T-cell (primary cell): ENCODE measurements around the gene STAB1. TPM values are rescaled to one million over a fixed set of nuclear protein-coding genes. Genes with fewer than 3 reads are reported as not detected.

ENCODE experiments used
- ATAC-seq, 4 experiments: fragments of 200-7000 bp in 3 of 4; fragments of 150-1000 bp in 1 of 4; cut with Tn5 transposase; replicated peaks in 1 of 4; 1 replicate in 3 of 4; 2 replicates in 1 of 4; pipeline ENCODE4 v1.10.0; 2021; ENCODE audit warnings: moderate library complexity in 3 of 4, mild to moderate bottlenecking in 2 of 4, moderate number of reproducible peaks in 1 of 4
- CTCF ChIA-PET, 2 donors: fragments of 300-600 bp; sonication (Branson Sonifier 250); formaldehyde crosslinking; loops; one replicate each; lab custom pipeline; 2022; ENCODE audit warnings: antibody characterized with exemption in 2 of 2; lab: Charles Lee
- POLR2A ChIA-PET, 2 donors: fragments of 300-600 bp; sonication (Branson Sonifier 250); formaldehyde crosslinking; loops; one replicate each; lab custom pipeline; 2022; ENCODE audit warnings: antibody characterized with exemption in 2 of 2; lab: Charles Lee
- DNase-seq, 35 experiments: peaks; one replicate each; pipeline versions ENCODE4 v3.0.0 to v3.0.0-alpha.2; 2013 to 2023
- H3K27ac ChIP-seq: one replicate; pipeline ENCODE4 v1.5.1; 2013; ENCODE audit warnings: low read length
- H3K27me3 ChIP-seq, 2 experiments: replicated peaks in 1 of 2; 1 replicate in 1 of 2; 2 replicates in 1 of 2; pipeline versions ENCODE4 v1.6.1 to v1.7.0; 2013; ENCODE audit warnings: low read length in 1 of 2, mixed read lengths in 1 of 2; ENCODE audit not compliant: control insufficient read depth in 2 of 2, insufficient read depth in 2 of 2; ENCODE audit errors: extremely low read depth in 1 of 2
- H3K36me3 ChIP-seq, 2 donors: 1 replicate in 1 of 2; 2 replicates in 1 of 2; pipeline versions ENCODE4 v1.6.1 to v1.7.0; 2013; ENCODE audit warnings: low read length in 1 of 2; ENCODE audit not compliant: control insufficient read depth in 2 of 2, insufficient read depth in 1 of 2; ENCODE audit errors: extremely low read depth in 1 of 2
- H3K4me1 ChIP-seq, 2 experiments: 1 replicate in 1 of 2; 2 replicates in 1 of 2; pipeline versions ENCODE4 v1.6.1 to v1.7.0; 2013; ENCODE audit warnings: low read length in 2 of 2, mixed read lengths in 1 of 2; ENCODE audit not compliant: insufficient read depth in 2 of 2, control insufficient read depth in 1 of 2; ENCODE audit errors: extremely low read depth in 1 of 2
- H3K4me3 ChIP-seq, 2 donors: 1 replicate in 1 of 2; 2 replicates in 1 of 2; pipeline versions ENCODE4 v1.5.1 to v1.7.0; 2013; ENCODE audit warnings: mild to moderate bottlenecking in 2 of 2, low read length in 1 of 2, moderate library complexity in 1 of 2; ENCODE audit not compliant: control insufficient read depth in 1 of 2; ENCODE audit errors: extremely low read depth in 1 of 2
- H3K9me3 ChIP-seq: 2 replicates; pipeline ENCODE4 v1.7.0; 2013
- H3K27ac Mint-ChIP-seq, 2 donors: one replicate each; pipeline ENCODE4 v1.8.0; 2020 to 2021; ENCODE audit warnings: mild to moderate bottlenecking in 2 of 2, mixed read lengths in 2 of 2
- H3K27me3 Mint-ChIP-seq, 2 donors: one replicate each; pipeline ENCODE4 v1.8.0; 2021 to 2022; ENCODE audit warnings: mixed read lengths in 2 of 2
- H3K36me3 Mint-ChIP-seq: one replicate; pipeline ENCODE4 v1.8.0; 2021; ENCODE audit warnings: mixed read lengths
- H3K4me1 Mint-ChIP-seq, 3 donors: one replicate each; pipeline ENCODE4 v1.8.0; 2020 to 2022; ENCODE audit warnings: mixed read lengths in 3 of 3, mild to moderate bottlenecking in 1 of 3
- H3K4me3 Mint-ChIP-seq, 3 donors: one replicate each; pipeline ENCODE4 v1.8.0; 2020 to 2022; ENCODE audit warnings: mild to moderate bottlenecking in 3 of 3, mixed read lengths in 3 of 3, moderate library complexity in 3 of 3
- H3K9me3 Mint-ChIP-seq, 3 donors: one replicate each; pipeline ENCODE4 v1.8.0; 2020 to 2022; ENCODE audit warnings: mixed read lengths in 3 of 3
- WGBS: methylation state at CpG from one replicate; pipeline ENCODE4 v1.1.5; 2013; ENCODE audit warnings: missing lambda C conversion rate; ENCODE audit not compliant: insufficient coverage; 5-methylcytosine and 5-hydroxymethylcytosine counted together
- total RNA-seq, 35 experiments: library from RNA in 6 of 35; stranded (reverse) in 6 of 35; fragments of 120-200 nt in 1 of 35; gene quantifications; one replicate each; pipeline versions ENCODE4 v1.2.1 to v1.2.4 and lab custom pipeline; 2013 to 2026

STAB1 gene
- total RNA-seq, 5 donors from 2014 or later (not counting 1 experiment from before 2014, with no cell fraction given), result 0.38 to 2.2 (median 1.7) TPM

DNA sequence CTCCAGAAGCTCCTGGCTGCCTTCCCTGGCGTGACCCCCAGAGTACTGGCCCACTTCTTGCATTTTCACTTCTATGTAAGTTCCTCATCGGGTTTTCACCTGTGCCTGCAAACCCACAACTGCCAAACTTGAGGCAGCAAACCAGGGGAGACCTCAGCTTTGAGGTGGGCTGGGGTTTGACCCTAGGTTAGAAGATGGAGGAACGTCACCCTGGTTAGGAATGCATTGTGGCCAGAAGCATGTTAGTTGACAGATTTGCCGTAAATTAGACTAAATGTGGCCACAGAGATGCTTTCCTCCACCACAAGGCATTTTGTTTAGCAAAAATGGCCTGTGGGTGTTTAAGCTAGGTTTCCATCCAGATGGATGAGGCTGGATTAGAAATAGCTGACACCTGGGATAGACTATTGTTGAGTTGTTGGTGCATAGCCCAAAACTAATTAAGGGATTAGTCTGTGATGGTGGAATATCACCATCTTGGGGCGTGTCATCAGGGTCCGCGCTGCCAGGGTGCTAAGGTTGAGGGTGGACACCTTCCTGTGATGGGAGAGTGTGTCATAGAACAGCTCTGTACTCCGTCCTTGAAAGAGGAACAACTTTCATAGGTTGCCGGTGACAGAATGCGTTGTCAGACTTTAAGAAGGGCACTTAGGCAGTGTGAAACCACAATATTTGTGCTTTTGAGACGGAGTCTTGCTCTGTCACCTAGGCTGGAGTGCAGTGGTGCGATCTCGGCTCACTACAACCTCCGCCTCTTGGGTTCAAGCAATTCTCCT is 36.2 kb upstream of the STAB1 start:
- Mint-ChIP-seq H3K4me3 (no peak overlapping the region), H3K27me3 (no peaks in the 10 kb centered on the region), H3K9me3 (no peaks in the 10 kb centered on the region), H3K36me3 (peaks cover 21% of the 10 kb centered on the region), H3K27ac (no peak overlapping the region), H3K4me1 (peaks cover 30 to 55% (median 52%) of the 10 kb centered on the region in 3 donors)
- H3K27ac ChIP-seq, result no peak overlapping the region
- no peak for ATAC-seq
- 73% methylated on average over 9 of the region's 14 CpGs for WGBS
- H3K36me3 ChIP-seq, result peaks cover 13 to 29% of the 10 kb centered on the region in 2 donors
- ChIA-PET POLR2A (no interaction called here), CTCF (interaction anchor here (1.2 to 1.7 kb wide), 2 partner anchors 11 to 47 kb away, joined by 5 read pairs; no protein-coding TSS in a partner anchor)
- no peaks in the 10 kb centered on the region for H3K9me3 ChIP-seq
- H3K4me3 ChIP-seq, result no peak overlapping the region
- DNase-seq, result peak in 3 of 35 experiments; percentile 12 to 34 (median 16)
- no peaks in the 10 kb centered on the region for H3K27me3 ChIP-seq
- H3K4me1 ChIP-seq, result peaks cover 12 to 47% of the 10 kb centered on the region in 2 experiments

DNA sequence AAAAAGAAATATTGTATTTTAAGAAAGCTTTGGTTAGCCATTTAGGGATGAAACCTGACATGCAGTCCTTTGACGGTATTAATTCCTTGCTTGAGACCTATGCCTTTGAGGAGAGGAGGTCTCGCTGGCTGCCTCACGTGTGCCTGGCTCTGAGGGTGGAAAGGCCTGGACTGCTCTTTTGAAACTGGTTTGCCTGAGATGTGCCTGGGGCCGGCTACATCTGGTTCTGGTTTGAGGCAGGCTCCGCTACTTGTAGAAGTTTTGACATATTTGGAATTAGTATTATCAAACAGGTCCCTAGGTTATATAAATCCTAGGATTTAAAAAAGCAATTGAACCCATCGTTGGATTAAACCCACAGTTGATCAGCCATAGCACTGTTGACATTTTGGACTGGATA is 33.3 kb upstream of the STAB1 start:
- DNase-seq (no peak), ATAC-seq (no peak)
- Histone ChIP-seq H3K36me3 (peaks cover 13 to 41% of the 10 kb centered on the region in 2 donors), H3K4me3 (no peak overlapping the region), H3K27me3 (no peaks in the 10 kb centered on the region), H3K4me1 (peaks cover 0 to 22% of the 10 kb centered on the region in 2 experiments), H3K9me3 (no peaks in the 10 kb centered on the region), H3K27ac (no peak overlapping the region)
- Mint-ChIP-seq H3K27me3 (no peaks in the 10 kb centered on the region), H3K4me3 (no peak overlapping the region), H3K9me3 (no peaks in the 10 kb centered on the region), H3K27ac (no peak overlapping the region), H3K4me1 (peaks cover 9 to 39% (median 36%) of the 10 kb centered on the region in 3 donors), H3K36me3 (peaks cover 27% of the 10 kb centered on the region)
- 100% methylated on average over 1 of the region's 6 CpGs for WGBS
- POLR2A ChIA-PET, result interaction anchor here in 1 of 2 donors (0.6 to 0.7 kb wide), 2 partner anchors 29 to 154 kb away, joined by 4 to 6 read pairs; no protein-coding TSS in a partner anchor
- CTCF ChIA-PET, result no interaction called here

DNA sequence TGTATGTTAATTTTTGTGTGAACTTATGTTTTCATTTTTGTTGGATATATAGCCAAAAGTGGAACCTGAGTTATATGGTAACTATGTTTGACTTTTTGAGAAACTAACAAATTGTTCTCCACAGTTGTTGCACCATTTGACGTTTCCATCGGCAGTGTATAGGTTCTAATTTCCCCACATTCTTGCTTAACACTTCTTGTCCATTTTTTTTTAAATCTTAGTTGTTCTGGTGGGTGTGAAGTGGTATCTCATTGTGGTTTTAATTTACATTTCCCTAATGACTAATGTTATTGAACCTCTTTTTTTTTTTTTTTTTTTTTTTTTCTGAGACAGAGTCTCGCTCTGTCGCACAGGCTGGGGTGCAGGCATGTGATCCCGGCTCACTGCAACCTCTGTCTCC is 31.7 kb upstream of the STAB1 start:
- ChIA-PET CTCF (no interaction called here), POLR2A (no interaction called here)
- 83% methylated on average over 3 of the region's 5 CpGs for WGBS
- Histone ChIP-seq H3K9me3 (no peaks in the 10 kb centered on the region), H3K27me3 (no peaks in the 10 kb centered on the region), H3K27ac (no peak overlapping the region), H3K4me1 (peaks cover 0 to 14% of the 10 kb centered on the region in 2 experiments), H3K4me3 (no peak overlapping the region), H3K36me3 (peaks cover 15 to 45% of the 10 kb centered on the region in 2 donors)
- H3K9me3 Mint-ChIP-seq, result no peaks in the 10 kb centered on the region
- H3K4me1 Mint-ChIP-seq, result peaks cover 2 to 26% (median 23%) of the 10 kb centered on the region in 3 donors
- H3K27me3 Mint-ChIP-seq, result no peaks in the 10 kb centered on the region
- DNase-seq (no peak), ATAC-seq (no peak)
- H3K27ac Mint-ChIP-seq, result peak overlapping the region in 1 of 2 donors; percentile 41
- H3K4me3 Mint-ChIP-seq, result no peak overlapping the region
- H3K36me3 Mint-ChIP-seq, result peaks cover 22% of the 10 kb centered on the region

DNA sequence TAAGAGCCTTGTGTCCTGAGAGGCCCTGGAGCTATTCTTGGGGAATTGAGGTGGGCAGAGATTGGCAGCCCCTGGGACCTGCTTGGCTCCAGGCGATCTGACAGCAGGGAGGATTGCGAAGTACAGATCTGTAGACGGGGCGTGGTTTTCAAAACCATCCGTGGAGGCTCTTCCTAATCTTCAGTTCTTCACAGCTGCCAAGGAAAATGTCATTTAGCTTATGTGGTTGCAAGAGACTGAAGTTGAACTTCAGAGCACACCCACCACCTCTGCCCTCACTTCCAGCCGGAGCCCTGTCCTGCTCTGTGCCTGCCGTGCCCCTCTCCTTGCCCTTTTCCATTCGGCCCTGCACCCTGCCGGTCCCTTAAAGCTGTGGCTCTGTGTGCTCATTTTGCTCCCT is 26.8 kb upstream of the STAB1 start:
- Histone ChIP-seq H3K27me3 (no peaks in the 10 kb centered on the region), H3K4me1 (peaks cover 0 to 4% of the 10 kb centered on the region in 2 experiments), H3K36me3 (peaks cover 28 to 47% of the 10 kb centered on the region in 2 donors), H3K4me3 (no peak overlapping the region), H3K9me3 (no peaks in the 10 kb centered on the region), H3K27ac (no peak overlapping the region)
- WGBS, result no CpG with 5 or more reads among the region's 9 CpGs
- no peak overlapping the region for H3K4me3 Mint-ChIP-seq
- H3K27me3 Mint-ChIP-seq, result no peaks in the 10 kb centered on the region
- peak overlapping the region in 1 of 2 donors; percentile 28 for H3K27ac Mint-ChIP-seq
- no peaks in the 10 kb centered on the region for H3K9me3 Mint-ChIP-seq
- POLR2A ChIA-PET, result interaction anchor here (0.6 to 0.7 kb wide), 2 partner anchors 61 to 464 kb away, joined by 5 to 7 read pairs; no protein-coding TSS in a partner anchor
- H3K4me1 Mint-ChIP-seq, result peaks cover 7 to 10% (median 8%) of the 10 kb centered on the region in 3 donors
- DNase-seq (no peak), ATAC-seq (no peak)
- CTCF ChIA-PET, result no interaction called here
- H3K36me3 Mint-ChIP-seq, result peaks cover 26% of the 10 kb centered on the region

DNA sequence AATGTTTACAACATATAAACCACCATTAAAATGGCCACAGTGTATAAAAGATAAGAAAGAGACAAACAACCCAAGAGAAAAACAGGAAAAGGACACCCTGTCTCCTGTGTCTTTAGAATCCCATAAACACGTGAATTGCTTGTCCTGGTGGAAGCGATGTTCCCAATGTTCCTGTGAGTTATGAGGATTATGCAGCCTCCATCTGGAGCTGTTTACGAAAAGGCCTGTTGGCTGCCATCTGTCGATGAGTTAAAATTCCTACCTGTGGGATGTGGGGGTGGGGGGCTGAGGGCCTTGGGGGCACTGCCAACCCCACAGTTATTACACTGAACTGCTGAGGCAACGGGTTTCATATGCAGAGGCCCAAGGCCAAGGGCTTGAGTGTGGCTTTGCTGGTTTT is 26.1 kb upstream of the STAB1 start:
- no peak overlapping the region for H3K27ac ChIP-seq
- Mint-ChIP-seq H3K36me3 (peaks cover 27% of the 10 kb centered on the region), H3K27ac (peak overlapping the region in 1 of 2 donors; percentile 28), H3K4me1 (peaks cover 7 to 9% (median 7%) of the 10 kb centered on the region in 3 donors), H3K9me3 (no peaks in the 10 kb centered on the region), H3K27me3 (no peaks in the 10 kb centered on the region), H3K4me3 (no peak overlapping the region)
- H3K36me3 ChIP-seq, result peaks cover 32 to 54% of the 10 kb centered on the region in 2 donors
- H3K27me3 ChIP-seq, result no peaks in the 10 kb centered on the region
- CTCF ChIA-PET, result interaction anchor here in 1 of 2 donors (0.6 kb wide), 1 partner anchor 57 kb away, joined by 3 read pairs; no protein-coding TSS in a partner anchor
- ATAC-seq (no peak), DNase-seq (no peak)
- H3K4me3 ChIP-seq, result no peak overlapping the region
- POLR2A ChIA-PET, result interaction anchor here (0.6 to 0.7 kb wide), 2 partner anchors 61 to 463 kb away, joined by 5 to 7 read pairs; no protein-coding TSS in a partner anchor
- WGBS, result 100% methylated on average over 1 of the region's 5 CpGs
- no peaks in the 10 kb centered on the region for H3K4me1 ChIP-seq
- H3K9me3 ChIP-seq, result no peaks in the 10 kb centered on the region

DNA sequence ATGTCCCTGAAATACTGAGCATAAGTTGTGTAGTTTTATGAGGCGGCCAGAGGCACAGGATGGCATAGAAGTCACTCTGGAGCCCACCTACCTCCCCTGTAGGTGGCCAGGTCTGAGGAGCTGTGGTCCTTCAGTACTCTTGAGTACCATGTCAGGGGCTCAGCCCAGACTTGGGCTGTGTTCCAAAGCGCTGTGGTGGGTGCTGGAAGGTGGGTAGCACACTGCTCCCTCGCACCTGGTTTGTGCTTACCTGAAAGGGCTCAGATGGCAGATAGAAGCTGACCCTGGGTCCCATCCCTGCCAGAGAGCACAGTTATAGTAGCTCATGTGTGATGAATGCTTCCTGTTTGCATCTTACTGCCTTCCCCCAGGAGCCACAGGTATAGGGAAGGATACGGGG is 24.2 kb upstream of the STAB1 start:
- ATAC-seq (no peak), DNase-seq (no peak)
- no peak overlapping the region for H3K27ac Mint-ChIP-seq
- no peak overlapping the region for H3K4me3 Mint-ChIP-seq
- H3K9me3 Mint-ChIP-seq, result no peaks in the 10 kb centered on the region
- no peaks in the 10 kb centered on the region for H3K27me3 ChIP-seq
- whole genome bisulfite sequencing, result 100% methylated on average over 3 of the region's 4 CpGs
- peaks cover 37 to 60% of the 10 kb centered on the region in 2 donors for H3K36me3 ChIP-seq
- ChIA-PET CTCF (no interaction called here), POLR2A (no interaction called here)
- no peak overlapping the region for H3K4me3 ChIP-seq
- H3K4me1 ChIP-seq, result no peaks in the 10 kb centered on the region
- H3K4me1 Mint-ChIP-seq, result peaks cover 4 to 7% (median 5%) of the 10 kb centered on the region in 3 donors
- H3K36me3 Mint-ChIP-seq, result peaks cover 31% of the 10 kb centered on the region
- H3K9me3 ChIP-seq, result no peaks in the 10 kb centered on the region
- no peak overlapping the region for H3K27ac ChIP-seq
- no peaks in the 10 kb centered on the region for H3K27me3 Mint-ChIP-seq
